Left lung (tissue), 10 donors: ENCODE measurements around the gene LAMA3. TPM values are rescaled to one million over a fixed set of nuclear protein-coding genes. Genes with fewer than 3 reads are reported as not detected.

ENCODE experiments used
- ATAC-seq: fragments of 200-7000 bp; cut with Tn5 transposase; one replicate; pipeline ENCODE4 v1.9.1; 2020; ENCODE audit warnings: moderate library complexity
- DNase-seq, 4 donors: peaks; one replicate each; pipeline ENCODE4 v3.0.0-alpha.2; 2013 to 2020
- H3K27ac ChIP-seq, 2 donors: fragments of 200-600 bp; sonication (generic) in 1 of 2; one replicate each; pipeline versions ENCODE4 v1.5.0 to v1.8.0; 2020 to 2021
- H3K27me3 ChIP-seq, 2 donors: fragments of 200-600 bp; sonication (generic) in 1 of 2; one replicate each; pipeline versions ENCODE4 v1.5.0 to v1.8.0; 2020 to 2021
- H3K36me3 ChIP-seq, 2 donors: fragments of 200-600 bp; sonication (generic) in 1 of 2; one replicate each; pipeline versions ENCODE4 v1.5.0 to v1.8.0; 2020 to 2021
- H3K4me1 ChIP-seq, 2 donors: fragments of 200-600 bp; one replicate each; pipeline ENCODE4 v1.8.0; 2021
- H3K4me3 ChIP-seq, 2 donors: fragments of 200-600 bp; sonication (generic) in 1 of 2; one replicate each; pipeline versions ENCODE4 v1.5.0 to v1.8.0; 2020 to 2021; ENCODE audit warnings: mild to moderate bottlenecking in 1 of 2
- H3K9me3 ChIP-seq, 2 donors: fragments of 200-600 bp; sonication (generic) in 1 of 2; one replicate each; pipeline versions ENCODE4 v1.5.0 to v1.8.0; 2020 to 2021
- intact Hi-C, 2 donors: fragments of 100-400 bp; cut with DNase I; formaldehyde crosslinking; loops; one replicate each; pipeline versions ENCODE4 v1.11.2 to v1.14.2; 2022
- polyA plus RNA-seq, 6 donors: library from polyadenylated mRNA; unstranded; fragments of 120-200 nt; gene quantifications; one replicate each; pipeline ENCODE4 v1.2.1, GENCODE V29; 2013; ENCODE audit not compliant: insufficient read length in 6 of 6
- total RNA-seq, 2 donors: library from RNA; stranded (reverse); fragmentation: NEBNext Ultra II Directional; extraction: Animal tissue kit (Norgen Biotek cat#: 25700); gene quantifications; one replicate each; pipeline ENCODE4 v1.2.1, GENCODE V29; 2021
- TF ChIP-seq, protein P1 (sequence below), 2 donors: fragments of 200-600 bp; sonication (generic) in 1 of 2; IDR thresholded peaks; one replicate each; pipeline versions ENCODE4 v1.5.0 to v1.8.0; 2021; ENCODE audit warnings: antibody characterized with exemption in 2 of 2
- donor health status: DM: no; HTN: yes; CAD: no.
- donor health status: DM: no; HTN: no; CAD: no.

The LAMA3 gene
- total and polyA plus RNA-seq, 8 donors, result 42.8 to 207 (median 140) TPM

DNA sequence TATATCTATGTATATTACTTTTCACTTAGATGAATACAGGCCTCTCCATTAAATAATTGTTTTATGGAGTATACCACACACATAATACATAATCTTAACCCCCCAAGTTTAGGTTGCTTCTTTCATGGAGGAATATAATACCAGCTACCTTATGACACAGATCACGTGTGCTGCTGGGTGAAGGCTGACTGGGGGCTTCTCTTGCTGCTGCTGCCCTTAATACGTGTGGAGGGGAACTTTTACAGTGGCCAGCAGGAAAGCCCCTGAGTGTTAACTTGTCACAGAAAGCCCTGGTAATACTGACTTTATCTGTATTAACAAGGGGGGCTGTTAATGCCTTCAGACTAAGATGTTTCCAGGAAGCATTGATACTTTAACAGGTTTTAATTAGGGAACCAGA, 63.1 kb downstream of the LAMA3 start:
- H3K36me3 ChIP-seq, result no peaks in the 10 kb centered on the region
- ATAC-seq (no peak), DNase-seq (no peak)
- intact Hi-C loops, result no loop called here
- TF ChIP-seq, protein P1, sequence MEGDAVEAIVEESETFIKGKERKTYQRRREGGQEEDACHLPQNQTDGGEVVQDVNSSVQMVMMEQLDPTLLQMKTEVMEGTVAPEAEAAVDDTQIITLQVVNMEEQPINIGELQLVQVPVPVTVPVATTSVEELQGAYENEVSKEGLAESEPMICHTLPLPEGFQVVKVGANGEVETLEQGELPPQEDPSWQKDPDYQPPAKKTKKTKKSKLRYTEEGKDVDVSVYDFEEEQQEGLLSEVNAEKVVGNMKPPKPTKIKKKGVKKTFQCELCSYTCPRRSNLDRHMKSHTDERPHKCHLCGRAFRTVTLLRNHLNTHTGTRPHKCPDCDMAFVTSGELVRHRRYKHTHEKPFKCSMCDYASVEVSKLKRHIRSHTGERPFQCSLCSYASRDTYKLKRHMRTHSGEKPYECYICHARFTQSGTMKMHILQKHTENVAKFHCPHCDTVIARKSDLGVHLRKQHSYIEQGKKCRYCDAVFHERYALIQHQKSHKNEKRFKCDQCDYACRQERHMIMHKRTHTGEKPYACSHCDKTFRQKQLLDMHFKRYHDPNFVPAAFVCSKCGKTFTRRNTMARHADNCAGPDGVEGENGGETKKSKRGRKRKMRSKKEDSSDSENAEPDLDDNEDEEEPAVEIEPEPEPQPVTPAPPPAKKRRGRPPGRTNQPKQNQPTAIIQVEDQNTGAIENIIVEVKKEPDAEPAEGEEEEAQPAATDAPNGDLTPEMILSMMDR (IDR thresholded peaks at IDR 0.05), result no peak
- H3K27me3 ChIP-seq, result no peaks in the 10 kb centered on the region
- no peaks in the 10 kb centered on the region for H3K4me1 ChIP-seq
- H3K27ac ChIP-seq, result no peak overlapping the region
- H3K9me3 ChIP-seq, result no peaks in the 10 kb centered on the region
- H3K4me3 ChIP-seq, result no peak overlapping the region

DNA sequence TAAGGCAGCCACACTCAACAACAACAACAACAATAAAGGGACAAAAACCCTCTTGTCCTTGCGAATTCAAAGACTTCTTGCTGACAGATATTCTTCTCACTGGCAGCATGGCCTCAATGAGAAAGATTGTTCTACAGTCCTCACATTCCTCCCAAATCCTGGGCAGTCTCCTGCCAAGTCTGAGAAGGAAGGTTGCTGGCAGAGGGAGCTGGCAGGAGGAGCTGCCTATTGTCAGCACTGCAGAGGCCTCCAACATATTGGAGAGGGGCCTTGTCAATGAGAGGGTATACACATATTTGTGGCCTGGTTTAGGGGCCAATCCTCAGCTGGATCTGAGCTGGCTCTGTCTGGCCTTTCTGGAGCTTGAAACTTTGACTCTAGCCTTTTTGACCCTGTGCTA, 63.5 kb downstream of the LAMA3 start:
- H3K4me1 ChIP-seq, result no peaks in the 10 kb centered on the region
- no peak overlapping the region for H3K4me3 ChIP-seq
- no peak for ATAC-seq
- no peaks in the 10 kb centered on the region for H3K27me3 ChIP-seq
- DNase-seq, result no peak
- H3K36me3 ChIP-seq, result no peaks in the 10 kb centered on the region
- TF ChIP-seq, protein P1 (IDR thresholded peaks at IDR 0.05), result no peak
- no peak overlapping the region for H3K27ac ChIP-seq
- no peaks in the 10 kb centered on the region for H3K9me3 ChIP-seq
- intact Hi-C loops, result no loop called here

DNA sequence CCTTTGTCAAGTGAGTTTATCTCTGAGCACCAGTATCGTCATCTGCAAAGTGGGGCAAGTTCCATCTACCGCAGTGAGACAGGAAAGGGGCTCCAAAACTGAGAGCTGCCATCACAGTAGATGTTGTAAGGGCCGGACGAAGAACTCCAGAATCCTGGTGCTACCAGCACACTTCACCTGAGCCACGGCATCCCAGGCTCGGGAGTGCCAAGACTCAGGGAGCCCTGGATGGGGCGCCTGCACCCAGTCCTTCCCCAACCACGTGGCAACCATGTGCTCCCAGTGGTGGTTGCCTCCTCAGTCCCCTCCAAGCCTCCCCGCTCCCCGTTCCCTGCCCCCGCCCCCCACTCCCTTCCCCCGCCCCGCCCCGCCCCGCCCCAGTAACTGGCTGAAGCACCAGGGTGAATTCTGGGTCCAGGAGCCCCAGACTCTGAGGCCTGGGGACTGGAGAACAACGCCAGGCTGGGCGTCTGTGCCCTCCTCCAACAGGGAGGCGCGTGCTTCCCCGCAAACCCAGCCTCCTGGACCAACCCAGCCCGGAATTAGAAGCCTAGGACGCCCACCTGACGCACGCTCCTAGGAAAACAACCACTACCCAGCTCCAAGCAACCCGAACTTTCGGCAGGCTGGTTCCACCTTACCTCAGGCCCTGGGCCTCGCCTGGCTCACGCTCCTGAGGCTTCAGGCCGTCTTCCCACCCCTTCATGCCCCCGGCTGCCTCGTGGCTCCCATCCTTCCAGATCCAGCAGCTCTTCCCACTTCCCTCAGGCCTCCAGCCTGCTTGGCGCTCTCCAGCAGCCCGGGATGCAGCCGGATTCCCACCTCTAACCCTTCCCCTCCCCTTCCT, 67.6 kb downstream of the LAMA3 start:
- no peaks in the 10 kb centered on the region for H3K27me3 ChIP-seq
- H3K27ac ChIP-seq, result no peak overlapping the region
- ATAC-seq (no peak), DNase-seq (no peak)
- intact Hi-C loops, result no loop called here
- no peaks in the 10 kb centered on the region for H3K4me1 ChIP-seq
- no peaks in the 10 kb centered on the region for H3K36me3 ChIP-seq
- H3K9me3 ChIP-seq, result no peaks in the 10 kb centered on the region
- no peak overlapping the region for H3K4me3 ChIP-seq
- TF ChIP-seq, protein P1 (IDR thresholded peaks at IDR 0.05), result no peak

DNA sequence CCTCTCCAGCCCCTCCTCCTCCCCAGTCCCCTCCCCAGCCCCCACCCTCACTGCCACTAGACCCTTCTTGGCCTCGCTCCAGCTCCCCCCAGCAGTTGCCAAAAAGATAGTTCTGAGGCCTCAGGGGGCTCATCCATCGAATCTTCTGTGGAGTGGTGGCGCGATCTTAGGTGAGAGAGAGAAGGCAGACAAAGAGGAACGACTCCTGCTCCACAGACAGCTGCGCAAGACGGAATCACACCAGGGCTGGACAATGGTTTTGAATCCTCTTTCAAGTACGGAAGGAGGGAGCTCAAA, 68.1 kb downstream of the LAMA3 start:
- no peaks in the 10 kb centered on the region for H3K4me1 ChIP-seq
- no peak overlapping the region for H3K27ac ChIP-seq
- DNase-seq, result no peak
- TF ChIP-seq, protein P1 (IDR thresholded peaks at IDR 0.05), result no peak
- intact Hi-C loops, result no loop called here
- ATAC-seq, result no peak
- no peaks in the 10 kb centered on the region for H3K27me3 ChIP-seq
- no peaks in the 10 kb centered on the region for H3K36me3 ChIP-seq
- H3K9me3 ChIP-seq, result no peaks in the 10 kb centered on the region
- no peak overlapping the region for H3K4me3 ChIP-seq

DNA sequence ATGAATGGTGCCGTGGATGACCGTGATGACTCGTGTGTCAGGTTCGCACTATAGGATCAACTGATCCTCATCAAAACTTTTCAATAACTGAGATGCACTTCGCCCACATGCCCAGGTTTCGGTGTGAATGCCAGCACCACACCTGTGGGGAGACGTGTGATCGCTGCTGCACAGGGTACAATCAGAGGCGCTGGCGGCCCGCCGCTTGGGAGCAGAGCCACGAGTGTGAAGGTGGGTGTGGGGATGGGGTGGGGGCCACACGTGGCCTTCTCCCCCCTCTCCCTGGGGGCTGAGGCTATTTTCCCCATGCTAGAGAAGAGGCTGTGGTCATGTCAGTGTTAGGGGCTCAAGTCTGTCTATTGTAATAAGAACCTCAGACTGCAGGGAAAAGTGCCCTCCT, 69.0 kb downstream of the LAMA3 start:
- TF ChIP-seq, protein P1 (IDR thresholded peaks at IDR 0.05), result no peak
- intact Hi-C loops, result no loop called here
- ATAC-seq, result no peak
- H3K27me3 ChIP-seq, result no peaks in the 10 kb centered on the region
- H3K27ac ChIP-seq, result no peak overlapping the region
- H3K4me1 ChIP-seq, result no peaks in the 10 kb centered on the region
- H3K36me3 ChIP-seq, result no peaks in the 10 kb centered on the region
- no peaks in the 10 kb centered on the region for H3K9me3 ChIP-seq
- H3K4me3 ChIP-seq, result no peak overlapping the region
- DNase-seq, result no peak
